Nephron (organoid): ENCODE measurements around the gene WBP4.
"Not testable (repeated sequence)": the region's sequence is repeated elsewhere in the genome, so short reads cannot be mapped to it uniquely, and the experiment has no call there.

Source experiments
- H3K27ac Mint-ChIP-seq, 3 experiments: 2 replicates each; pipeline ENCODE4 v1.8.0; 2020; ENCODE audit warnings: mixed read lengths in 3 of 3, mild to moderate bottlenecking in 2 of 3, moderate library complexity in 1 of 3
- H3K27me3 Mint-ChIP-seq: 2 replicates; pipeline ENCODE4 v1.8.0; 2021; ENCODE audit warnings: low read depth, mild to moderate bottlenecking, moderate library complexity, mixed read lengths
- H3K36me3 Mint-ChIP-seq: 2 replicates; pipeline ENCODE4 v1.8.0; 2020; ENCODE audit warnings: low read depth, mixed read lengths
- H3K4me1 Mint-ChIP-seq: 2 replicates; pipeline ENCODE4 v1.8.0; 2020; ENCODE audit warnings: mixed read lengths
- H3K4me3 Mint-ChIP-seq, 3 experiments: 2 replicates each; pipeline ENCODE4 v1.8.0; 2020; ENCODE audit warnings: mild to moderate bottlenecking in 3 of 3, mixed read lengths in 3 of 3, moderate library complexity in 2 of 3
- H3K9me3 Mint-ChIP-seq: 2 replicates; pipeline ENCODE4 v1.8.0; 2020; ENCODE audit warnings: mixed read lengths
- CTCF ChIP-seq, 3 experiments: fragments of 200-600 bp; sonication (generic); IDR thresholded peaks; one replicate each; pipeline ENCODE4 v1.5.0; 2021; ENCODE audit warnings: antibody characterized with exemption in 3 of 3; ENCODE audit not compliant: unreplicated experiment in 3 of 3

The WBP4 gene

GRCh38 chr13:41107584-41108014 is 46.3 kb downstream of the WBP4 start:
- no peaks in the 10 kb centered on the region for H3K27me3 Mint-ChIP-seq
- no peaks in the 10 kb centered on the region for H3K36me3 Mint-ChIP-seq
- no peak for TF ChIP-seq CTCF (IDR thresholded peaks at IDR 0.05; ENCODE audit: unreplicated experiment in 3 of 3)
- no peaks in the 10 kb centered on the region for H3K4me1 Mint-ChIP-seq
- H3K4me3 Mint-ChIP-seq, result peak overlapping the region in 1 of 3 experiments; percentile 32
- H3K27ac Mint-ChIP-seq, result no peak overlapping the region
- H3K9me3 Mint-ChIP-seq, result no peaks in the 10 kb centered on the region

- Mint-ChIP-seq H3K36me3 (no peaks in the 10 kb centered on the region), H3K9me3 (no peaks in the 10 kb centered on the region), H3K27me3 (no peaks in the 10 kb centered on the region), H3K27ac (no peak overlapping the region), H3K4me1 (no peaks in the 10 kb centered on the region), H3K4me3 (no peak overlapping the region)
- TF ChIP-seq CTCF (IDR thresholded peaks at IDR 0.05; ENCODE audit: unreplicated experiment in 3 of 3), result no peak
Observed at GRCh38 chr13:41111454-41111853, 50.1 kb downstream of the WBP4 start.

- no peak for TF ChIP-seq CTCF (IDR thresholded peaks at IDR 0.05; ENCODE audit: unreplicated experiment in 3 of 3)
- no peak overlapping the region for H3K4me3 Mint-ChIP-seq
- H3K4me1 Mint-ChIP-seq, result no peaks in the 10 kb centered on the region
- H3K27me3 Mint-ChIP-seq, result no peaks in the 10 kb centered on the region
- H3K9me3 Mint-ChIP-seq, result no peaks in the 10 kb centered on the region
- H3K27ac Mint-ChIP-seq, result no peak overlapping the region
- no peaks in the 10 kb centered on the region for H3K36me3 Mint-ChIP-seq
Observed at GRCh38 chr13:41117869-41118268, 56.6 kb downstream of the WBP4 start.

GRCh38 chr13:41122838-41123237 is 61.5 kb downstream of the WBP4 start:
- Mint-ChIP-seq H3K27me3 (no peaks in the 10 kb centered on the region), H3K4me3 (no peak overlapping the region), H3K9me3 (no peaks in the 10 kb centered on the region), H3K27ac (no peak overlapping the region), H3K4me1 (peaks cover under 1% of the 10 kb centered on the region), H3K36me3 (peaks cover 7% of the 10 kb centered on the region)
- no peak for TF ChIP-seq CTCF (IDR thresholded peaks at IDR 0.05; ENCODE audit: unreplicated experiment in 3 of 3)

- H3K9me3 Mint-ChIP-seq, result peaks cover 2% of the 10 kb centered on the region
- H3K36me3 Mint-ChIP-seq, result peaks cover 28% of the 10 kb centered on the region
- H3K27ac Mint-ChIP-seq, result no peak overlapping the region
- H3K27me3 Mint-ChIP-seq, result no peaks in the 10 kb centered on the region
- no peak overlapping the region for H3K4me3 Mint-ChIP-seq
- TF ChIP-seq CTCF (IDR thresholded peaks at IDR 0.05; ENCODE audit: unreplicated experiment in 3 of 3), result no peak
- H3K4me1 Mint-ChIP-seq, result peaks cover 28% of the 10 kb centered on the region
Observed at GRCh38 chr13:41127701-41128100, 66.4 kb downstream of the WBP4 start.

- H3K9me3 Mint-ChIP-seq, result peaks cover 2% of the 10 kb centered on the region
Observed at GRCh38 chr13:41130356-41130755, 69.0 kb downstream of the WBP4 start.

GRCh38 chr13:41131189-41131588 is 69.9 kb downstream of the WBP4 start:
- not testable (repeated sequence) for H3K9me3 Mint-ChIP-seq, H3K27me3 Mint-ChIP-seq
- peak overlapping the region in 2 of 3 experiments; percentile 20 to 28 for H3K27ac Mint-ChIP-seq
- peaks cover 39% of the 10 kb centered on the region for H3K4me1 Mint-ChIP-seq
- H3K36me3 Mint-ChIP-seq, result peaks cover 25% of the 10 kb centered on the region
- H3K4me3 Mint-ChIP-seq, result peak overlapping the region; percentile 95 to 100 (median 99)

More at GRCh38 chr13:41130356-41130755, 69.0 kb downstream of the WBP4 start:
- no peak for TF ChIP-seq CTCF (IDR thresholded peaks at IDR 0.05; ENCODE audit: unreplicated experiment in 3 of 3)
- Mint-ChIP-seq H3K4me1 (peaks cover 39% of the 10 kb centered on the region), H3K4me3 (peak overlapping the region; percentile 95 to 100 (median 99)), H3K36me3 (peaks cover 28% of the 10 kb centered on the region), H3K27me3 (no peaks in the 10 kb centered on the region), H3K27ac (no peak overlapping the region)

- Mint-ChIP-seq H3K36me3 (peaks cover 21% of the 10 kb centered on the region), H3K4me1 (peaks cover 39% of the 10 kb centered on the region), H3K4me3 (peak overlapping the region; percentile 95 to 100 (median 99)), H3K27ac (peak overlapping the region; percentile 91 to 98 (median 94))
- H3K9me3 Mint-ChIP-seq, H3K27me3 Mint-ChIP-seq: not testable (repeated sequence)
Observed at GRCh38 chr13:41131660-41132511, 70.6 kb downstream of the WBP4 start.
